ENCODE data around the gene INTS15.
A peak's percentile ranks its signal among the peaks of the same experiment; 100 is the strongest.
"Not testable (repeated sequence)": the region's sequence is repeated elsewhere in the genome, so short reads cannot be mapped to it uniquely, and the experiment has no call there.

Gene INTS15

GRCh38 chr7:6577369-6578113 is 12.3 kb upstream of the INTS15 start, which contains the start of gene ZDHHC4:
TSS of gene ZDHHC4 (plus strand) at chr7:6577454. CDS start at chr7:6580562, 3,108 bp downstream.
- peak; percentile 94 for DNase-seq

GRCh38 chr7:6578114-6579084 is 11.4 kb upstream of the INTS15 start:
- no peak for DNase-seq

GRCh38 chr7:6579446-6579845 is 10.4 kb upstream of the INTS15 start:
- no peak for DNase-seq

- not testable (repeated sequence) for DNase-seq
These were observed 3.9 kb upstream of the INTS15 start for GRCh38 chr7:6585746-6586432.

- no peak for DNase-seq
These were observed 1.3 kb upstream of the INTS15 start for GRCh38 chr7:6588566-6588965.

GRCh38 chr7:6589151-6589828 is 531 bp upstream of the INTS15 start:
- no peak for DNase-seq

GRCh38 chr7:6590645-6591110 is 857 bp downstream of the INTS15 start:
- DNase-seq, result no peak

GRCh38 chr7:6600093-6600492 is 10.3 kb downstream of the INTS15 start:
- DNase-seq, result no peak

GRCh38 chr7:6604458-6604857 is 14.6 kb downstream of the INTS15 start:
- no peak for DNase-seq

- no peak for DNase-seq
These were observed 17.2 kb downstream of the INTS15 start for GRCh38 chr7:6606866-6607583.

GRCh38 chr7:6607651-6608051 is 17.8 kb downstream of the INTS15 start:
- no peak for DNase-seq

GRCh38 chr7:6608081-6608480 is 18.3 kb downstream of the INTS15 start:
- DNase-seq, result no peak

GRCh38 chr7:6608794-6609193 is 19.0 kb downstream of the INTS15 start:
- DNase-seq, result no peak

- DNase-seq, result no peak
These were observed 23.0 kb downstream of the INTS15 start for GRCh38 chr7:6612819-6613218.

GRCh38 chr7:6613706-6614105 is 23.9 kb downstream of the INTS15 start:
- no peak for DNase-seq

GRCh38 chr7:6614953-6615722 is 25.3 kb downstream of the INTS15 start, which contains the start of gene ZNF853:
TSS of gene ZNF853 (plus strand) at chr7:6615610. CDS start at chr7:6616175, 565 bp downstream.
- DNase-seq, result peak; percentile 61

GRCh38 chr7:6615723-6616555 is 26.1 kb downstream of the INTS15 start:
- peak; percentile 45 for DNase-seq

GRCh38 chr7:6616854-6617643 is 27.2 kb downstream of the INTS15 start:
- no peak for DNase-seq

GRCh38 chr7:6618621-6619020 is 28.8 kb downstream of the INTS15 start:
- no peak for DNase-seq

Measured in left hindlimb (tissue), 1 donor.